Transverse colon (tissue), 4 donors: ENCODE results near the gene DCTN5.

Experiments
- EP300 ChIP-seq: sonication (generic); formaldehyde crosslinking; IDR thresholded peaks from one replicate; pipeline ENCODE4 v1.6.1; 2017; ENCODE audit warnings: antibody characterized with exemption, low read depth
- POLR2A ChIP-seq: fragments of 450-650 bp; IDR thresholded peaks from one replicate; pipeline ENCODE4 v1.6.1; 2016; ENCODE audit warnings: antibody characterized with exemption, mild to moderate bottlenecking, moderate library complexity
- POLR2AphosphoS5 ChIP-seq, 3 donors: sonication (generic); formaldehyde crosslinking; IDR thresholded peaks; one replicate each; pipeline ENCODE4 v1.6.1; 2016; ENCODE audit warnings: antibody characterized with exemption in 3 of 3
- TF ChIP-seq, protein P1 (sequence below), 5 experiments: fragments of 200-600 bp in 3 of 5; fragments of 450-650 bp in 2 of 5; sonication (generic) in 3 of 5; IDR thresholded peaks; 1 replicate in 2 of 5; 2 replicates in 3 of 5; pipeline ENCODE4 v1.5.1; 2016 to 2017; ENCODE audit warnings: antibody characterized with exemption in 5 of 5, inconsistent platforms in 3 of 5, mild to moderate bottlenecking in 2 of 5, moderate library complexity in 1 of 5

DNA sequence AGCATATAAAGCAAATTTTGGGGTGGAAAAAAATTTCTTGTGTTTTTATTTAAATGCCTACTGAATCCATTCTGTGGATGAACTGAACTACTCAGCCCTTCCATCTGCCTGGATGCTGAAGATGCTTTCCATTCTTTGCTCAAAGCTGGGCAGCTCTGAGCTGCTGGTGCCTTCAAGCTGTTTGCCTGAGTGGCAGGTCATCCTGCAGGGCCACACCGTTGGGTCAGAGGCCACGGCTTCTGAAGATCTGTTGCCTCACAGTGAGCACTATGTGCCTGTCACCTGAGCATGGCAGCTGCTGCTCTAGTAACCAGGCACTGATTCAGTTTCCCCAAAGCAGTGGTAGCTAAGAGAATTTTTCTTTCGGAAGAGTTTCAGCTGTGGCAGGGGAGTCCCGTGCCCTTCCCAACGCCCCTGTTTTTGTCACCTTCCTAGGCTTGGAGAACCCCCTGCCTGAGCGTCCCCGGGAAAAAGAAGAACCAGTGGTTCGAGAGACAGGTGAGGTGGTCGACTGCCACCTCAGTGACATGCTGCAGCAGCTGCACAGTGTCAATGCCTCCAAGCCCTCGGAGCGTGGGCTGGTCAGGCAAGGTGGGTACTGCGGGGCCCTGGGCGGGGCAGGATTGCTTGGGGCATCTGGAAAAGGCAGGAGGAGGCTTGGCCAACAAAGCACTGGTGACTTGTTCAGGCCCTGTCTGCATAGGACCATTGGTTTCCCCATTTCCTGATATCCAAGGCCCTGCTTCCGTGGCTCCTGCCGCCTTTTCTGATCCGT, 46.0 kb downstream of the DCTN5 start:
- TF ChIP-seq POLR2AphosphoS5 (IDR thresholded peaks at IDR 0.05) (no peak), POLR2A (no peak), EP300 (no peak)
- TF ChIP-seq, protein P1, sequence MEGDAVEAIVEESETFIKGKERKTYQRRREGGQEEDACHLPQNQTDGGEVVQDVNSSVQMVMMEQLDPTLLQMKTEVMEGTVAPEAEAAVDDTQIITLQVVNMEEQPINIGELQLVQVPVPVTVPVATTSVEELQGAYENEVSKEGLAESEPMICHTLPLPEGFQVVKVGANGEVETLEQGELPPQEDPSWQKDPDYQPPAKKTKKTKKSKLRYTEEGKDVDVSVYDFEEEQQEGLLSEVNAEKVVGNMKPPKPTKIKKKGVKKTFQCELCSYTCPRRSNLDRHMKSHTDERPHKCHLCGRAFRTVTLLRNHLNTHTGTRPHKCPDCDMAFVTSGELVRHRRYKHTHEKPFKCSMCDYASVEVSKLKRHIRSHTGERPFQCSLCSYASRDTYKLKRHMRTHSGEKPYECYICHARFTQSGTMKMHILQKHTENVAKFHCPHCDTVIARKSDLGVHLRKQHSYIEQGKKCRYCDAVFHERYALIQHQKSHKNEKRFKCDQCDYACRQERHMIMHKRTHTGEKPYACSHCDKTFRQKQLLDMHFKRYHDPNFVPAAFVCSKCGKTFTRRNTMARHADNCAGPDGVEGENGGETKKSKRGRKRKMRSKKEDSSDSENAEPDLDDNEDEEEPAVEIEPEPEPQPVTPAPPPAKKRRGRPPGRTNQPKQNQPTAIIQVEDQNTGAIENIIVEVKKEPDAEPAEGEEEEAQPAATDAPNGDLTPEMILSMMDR (IDR thresholded peaks at IDR 0.05), result no peak
